CD4-positive, alpha-beta T cell (primary cell): ENCODE data around the gene CEP250. TPM values are rescaled to one million over a fixed set of nuclear protein-coding genes. Genes with fewer than 3 reads are reported as not detected.

ENCODE experiments used
- ATAC-seq: fragments of 200-7000 bp; cut with Tn5 transposase; one replicate; pipeline ENCODE4 v1.10.0; 2022; ENCODE audit warnings: mild to moderate bottlenecking; ENCODE audit not compliant: poor library complexity
- CTCF ChIA-PET: fragments of 350-600 bp; sonication (Branson Sonifier 250); formaldehyde crosslinking; loops from one replicate; lab custom pipeline; 2021; ENCODE audit warnings: antibody characterized with exemption, inconsistent platforms; lab: Charles Lee
- POLR2A ChIA-PET: fragments of 350-600 bp; sonication (Branson Sonifier 250); formaldehyde crosslinking; loops from one replicate; lab custom pipeline; 2021; ENCODE audit warnings: antibody characterized with exemption, inconsistent platforms; lab: Charles Lee
- DNase-seq, 14 experiments: peaks; one replicate each; pipeline ENCODE4 v3.0.0-alpha.2; 2013 to 2020; ENCODE audit warnings: mixed read lengths in 2 of 14
- H3K27ac ChIP-seq, 2 donors: one replicate each; pipeline versions ENCODE4 v1.5.1 to v1.7.0; 2013; ENCODE audit warnings: low read length in 2 of 2, low read depth in 1 of 2, mild to moderate bottlenecking in 1 of 2
- H3K27me3 ChIP-seq, 2 experiments: 1 replicate in 1 of 2; 2 replicates in 1 of 2; pipeline versions ENCODE4 v1.6.1 to v1.7.0; 2013; ENCODE audit warnings: low read length in 2 of 2, control low read depth in 1 of 2, mild to moderate bottlenecking in 1 of 2, moderate library complexity in 1 of 2; ENCODE audit not compliant: insufficient read depth in 2 of 2, control insufficient read depth in 1 of 2
- H3K36me3 ChIP-seq: one replicate; pipeline ENCODE4 v1.6.1; 2013; ENCODE audit warnings: low read length, control low read depth; ENCODE audit not compliant: insufficient read depth
- H3K4me1 ChIP-seq: one replicate; pipeline ENCODE4 v1.6.1; 2013; ENCODE audit warnings: low read length, control low read depth; ENCODE audit not compliant: insufficient read depth
- H3K4me3 ChIP-seq: one replicate; pipeline ENCODE4 v1.5.1; 2013; ENCODE audit warnings: mild to moderate bottlenecking, low read length, moderate library complexity
- H3K9me3 ChIP-seq, 2 experiments: 1 replicate in 1 of 2; 2 replicates in 1 of 2; pipeline versions ENCODE4 v1.6.1 to v1.7.0; 2013; ENCODE audit warnings: low read length in 2 of 2, mild to moderate bottlenecking in 2 of 2, control low read depth in 1 of 2, moderate library complexity in 1 of 2; ENCODE audit not compliant: control insufficient read depth in 1 of 2, insufficient read depth in 1 of 2
- H3K27ac Mint-ChIP-seq: one replicate; pipeline ENCODE4 v1.8.0; 2020; ENCODE audit warnings: mixed read lengths
- H3K27me3 Mint-ChIP-seq: one replicate; pipeline ENCODE4 v1.8.0; 2021; ENCODE audit warnings: mixed read lengths
- H3K36me3 Mint-ChIP-seq: one replicate; pipeline ENCODE4 v1.8.0; 2021; ENCODE audit warnings: low read depth, mixed read lengths
- H3K4me1 Mint-ChIP-seq: one replicate; pipeline ENCODE4 v1.8.0; 2021; ENCODE audit warnings: low read depth, mixed read lengths
- H3K4me3 Mint-ChIP-seq: one replicate; pipeline ENCODE4 v1.8.0; 2020; ENCODE audit warnings: mild to moderate bottlenecking, mixed read lengths
- H3K9me3 Mint-ChIP-seq: one replicate; pipeline ENCODE4 v1.8.0; 2020; ENCODE audit warnings: mixed read lengths
- CTCF ChIP-seq: fragments of 200-600 bp; IDR thresholded peaks from one replicate; pipeline ENCODE4 v1.8.0; 2022; ENCODE audit warnings: antibody characterized with exemption, mild to moderate bottlenecking
- intact Hi-C, 2 experiments: fragments of 100-400 bp; cut with DNase I in 1 of 2; cut with micrococcal nuclease in 1 of 2; formaldehyde crosslinking; loops; one replicate each; pipeline versions ENCODE4 v1.15.1 to v1.9.0; 2023 to 2025; cut with DNase I, micrococcal nuclease
- total RNA-seq, 174 experiments: library from RNA in 2 of 174; stranded (reverse) in 2 of 174; gene quantifications; one replicate each; pipeline ENCODE4 v1.2.3 and lab custom pipeline; 2021 to 2026

Gene CEP250
- total RNA-seq, 2 experiments from 2014 or later, result 27.6 to 33.1 TPM

GRCh38 chr20:35541118-35541782, 85.9 kb downstream of the CEP250 start:
- intact Hi-C loops, result loop anchor here (2.0 to 5.0 kb wide), 7 partner anchors 76 to 1239 kb away; partner anchors contain the start of genes AAR2 (in 1 of the 2), ACSS2 (in 1 of the 2), AHCY (in 1 of the 2) and CEP250 (in 1 of the 2)

GRCh38 chr20:35541783-35542662, 86.6 kb downstream of the CEP250 start, which contains the start of gene ERGIC3:
Gene ERGIC3 (plus strand): TSS chr20:35542078. CDS start chr20:35542098, 20 bp downstream.
- POLR2A ChIA-PET, result interaction anchor here (0.8 to 2.7 kb wide), 6 partner anchors 51 to 838 kb away, joined by 3 to 18 read pairs (median 10); partner anchors contain the start of genes CPNE1, RBM12, RBM39 and SCAND1
- H3K27ac Mint-ChIP-seq, result peak within 1 kb of the TSS; percentile 89
- ATAC-seq (peak; percentile 99), DNase-seq (peak; percentile 95 to 99 (median 96))
- intact Hi-C loops, result loop anchor here (1.0 to 5.0 kb wide), 10 partner anchors 73 to 1240 kb away; partner anchors contain the start of genes CPNE1 (in 2 of the 2), RBM12 (in 2 of the 2), SPAG4 (in 2 of the 2) and AAR2 (in 1 of the 2)
- H3K27me3 ChIP-seq, result no peaks in the 10 kb centered on the region
- H3K4me1 Mint-ChIP-seq, result peaks cover 32% of the 10 kb centered on the region
- peaks cover 13% of the 10 kb centered on the region for H3K36me3 ChIP-seq
- peak within 1 kb of the TSS; percentile 75 for H3K4me3 ChIP-seq
- H3K36me3 Mint-ChIP-seq, result peaks cover 14% of the 10 kb centered on the region
- no peaks in the 10 kb centered on the region for H3K9me3 Mint-ChIP-seq
- H3K4me3 Mint-ChIP-seq, result peak within 1 kb of the TSS; percentile 97
- CTCF ChIA-PET, result interaction anchor here (1.5 to 2.3 kb wide), 2 partner anchors 78 to 238 kb away, joined by 3 to 7 read pairs; no protein-coding TSS in a partner anchor
- H3K9me3 ChIP-seq, result no peaks in the 10 kb centered on the region
- H3K27ac ChIP-seq, result peak within 1 kb of the TSS; percentile 65 to 81
- no peaks in the 10 kb centered on the region for H3K27me3 Mint-ChIP-seq
- TF ChIP-seq CTCF, result no peak
- peaks cover 18% of the 10 kb centered on the region for H3K4me1 ChIP-seq

More at GRCh38 chr20:35541118-35541782, 85.9 kb downstream of the CEP250 start:
- Histone ChIP-seq H3K9me3 (no peaks in the 10 kb centered on the region), H3K36me3 (peaks cover 5% of the 10 kb centered on the region), H3K27me3 (no peaks in the 10 kb centered on the region), H3K4me3 (peak overlapping the region; percentile 75), H3K27ac (no peak overlapping the region), H3K4me1 (peaks cover 18% of the 10 kb centered on the region)
- ATAC-seq (no peak), DNase-seq (no peak)
- TF ChIP-seq CTCF, result no peak
- Mint-ChIP-seq H3K27me3 (no peaks in the 10 kb centered on the region), H3K9me3 (no peaks in the 10 kb centered on the region), H3K27ac (peak overlapping the region; percentile 89), H3K36me3 (peaks cover 14% of the 10 kb centered on the region), H3K4me1 (peaks cover 32% of the 10 kb centered on the region), H3K4me3 (peak overlapping the region; percentile 97)
- CTCF ChIA-PET, result interaction anchor here (1.5 to 2.3 kb wide), 2 partner anchors 78 to 238 kb away, joined by 3 to 7 read pairs; no protein-coding TSS in a partner anchor
- POLR2A ChIA-PET, result interaction anchor here (1.3 to 2.7 kb wide), 5 partner anchors 50 to 413 kb away, joined by 9 to 18 read pairs (median 10); partner anchors contain the start of genes CPNE1, RBM12, RBM39 and SCAND1
